ENCODE results near the gene ARHGAP6.

GRCh38 chrX:11108253-11108941 lies 557.3 kb downstream of the ARHGAP6 start:
- TF ChIP-seq FIP1L1 (IDR thresholded peaks at IDR 0.05; ENCODE audit: low read depth, low read length, poor library complexity, severe bottlenecking) (no peak), SMARCA5 (IDR thresholded peaks at IDR 0.05) (no peak), SIN3A (IDR thresholded peaks at IDR 0.05; ENCODE audit: borderline replicate concordance in 2 of 2, control insufficient read depth in 1 of 2, low read depth in 2 of 2, low read length in 2 of 2) (no peak), TAF1 (IDR thresholded peaks at IDR 0.05; ENCODE audit: control insufficient read depth, extremely low read depth, insufficient read depth, low read length, severe bottlenecking) (no peak), MAZ (CRISPR knock-in tag; conservative IDR thresholded peaks at IDR 0.05 in 1 of 2, IDR thresholded peaks at IDR 0.05 in 1 of 2) (no peak), SMAD3 (CRISPR knock-in tag; conservative IDR thresholded peaks at IDR 0.05) (no peak)
- TF ChIP-seq, protein P1, sequence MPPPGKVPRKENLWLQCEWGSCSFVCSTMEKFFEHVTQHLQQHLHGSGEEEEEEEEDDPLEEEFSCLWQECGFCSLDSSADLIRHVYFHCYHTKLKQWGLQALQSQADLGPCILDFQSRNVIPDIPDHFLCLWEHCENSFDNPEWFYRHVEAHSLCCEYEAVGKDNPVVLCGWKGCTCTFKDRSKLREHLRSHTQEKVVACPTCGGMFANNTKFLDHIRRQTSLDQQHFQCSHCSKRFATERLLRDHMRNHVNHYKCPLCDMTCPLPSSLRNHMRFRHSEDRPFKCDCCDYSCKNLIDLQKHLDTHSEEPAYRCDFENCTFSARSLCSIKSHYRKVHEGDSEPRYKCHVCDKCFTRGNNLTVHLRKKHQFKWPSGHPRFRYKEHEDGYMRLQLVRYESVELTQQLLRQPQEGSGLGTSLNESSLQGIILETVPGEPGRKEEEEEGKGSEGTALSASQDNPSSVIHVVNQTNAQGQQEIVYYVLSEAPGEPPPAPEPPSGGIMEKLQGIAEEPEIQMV (tag; conservative IDR thresholded peaks at IDR 0.05; ENCODE audit: low read depth), result no peak
